GM10266 (cell line): ENCODE results near the gene RFNG.

ENCODE experiments used
- DNase-seq: peaks from one replicate; pipeline ENCODE4 v3.0.0; 2012; ENCODE audit errors: extremely low spot score
- TF ChIP-seq, protein P1 (sequence below): IDR thresholded peaks from 2 replicates; pipeline ENCODE4 v1.5.1; 2012; ENCODE audit warnings: mild to moderate bottlenecking, low read depth; ENCODE audit not compliant: control insufficient read depth, insufficient read depth; ENCODE audit errors: missing control alignments

Gene RFNG

DNA sequence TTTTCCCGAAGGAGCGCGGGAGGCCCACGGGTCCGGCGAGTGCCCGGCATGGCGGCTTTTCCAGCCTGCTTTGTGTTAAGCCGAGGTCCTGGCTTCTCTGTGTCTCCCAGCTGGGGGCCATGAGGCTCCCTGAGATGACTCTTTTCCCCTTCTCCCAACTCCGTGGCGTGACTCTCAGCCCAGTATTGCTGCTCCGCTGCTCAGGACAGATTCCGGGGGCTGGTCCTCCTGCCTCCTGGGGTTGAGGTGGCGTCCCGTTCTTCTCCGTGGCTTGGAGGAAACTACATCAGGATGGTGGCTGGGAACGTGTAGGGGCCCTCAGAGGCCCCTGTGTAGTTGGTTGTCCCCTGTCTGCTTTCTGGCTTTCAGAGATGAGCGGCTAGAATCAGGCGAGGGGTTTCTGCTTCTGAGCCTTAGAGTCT lies 1.0 kb upstream of the RFNG start:
- DNase-seq: no peak
- TF ChIP-seq, protein P1, sequence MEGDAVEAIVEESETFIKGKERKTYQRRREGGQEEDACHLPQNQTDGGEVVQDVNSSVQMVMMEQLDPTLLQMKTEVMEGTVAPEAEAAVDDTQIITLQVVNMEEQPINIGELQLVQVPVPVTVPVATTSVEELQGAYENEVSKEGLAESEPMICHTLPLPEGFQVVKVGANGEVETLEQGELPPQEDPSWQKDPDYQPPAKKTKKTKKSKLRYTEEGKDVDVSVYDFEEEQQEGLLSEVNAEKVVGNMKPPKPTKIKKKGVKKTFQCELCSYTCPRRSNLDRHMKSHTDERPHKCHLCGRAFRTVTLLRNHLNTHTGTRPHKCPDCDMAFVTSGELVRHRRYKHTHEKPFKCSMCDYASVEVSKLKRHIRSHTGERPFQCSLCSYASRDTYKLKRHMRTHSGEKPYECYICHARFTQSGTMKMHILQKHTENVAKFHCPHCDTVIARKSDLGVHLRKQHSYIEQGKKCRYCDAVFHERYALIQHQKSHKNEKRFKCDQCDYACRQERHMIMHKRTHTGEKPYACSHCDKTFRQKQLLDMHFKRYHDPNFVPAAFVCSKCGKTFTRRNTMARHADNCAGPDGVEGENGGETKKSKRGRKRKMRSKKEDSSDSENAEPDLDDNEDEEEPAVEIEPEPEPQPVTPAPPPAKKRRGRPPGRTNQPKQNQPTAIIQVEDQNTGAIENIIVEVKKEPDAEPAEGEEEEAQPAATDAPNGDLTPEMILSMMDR: no peak

DNA sequence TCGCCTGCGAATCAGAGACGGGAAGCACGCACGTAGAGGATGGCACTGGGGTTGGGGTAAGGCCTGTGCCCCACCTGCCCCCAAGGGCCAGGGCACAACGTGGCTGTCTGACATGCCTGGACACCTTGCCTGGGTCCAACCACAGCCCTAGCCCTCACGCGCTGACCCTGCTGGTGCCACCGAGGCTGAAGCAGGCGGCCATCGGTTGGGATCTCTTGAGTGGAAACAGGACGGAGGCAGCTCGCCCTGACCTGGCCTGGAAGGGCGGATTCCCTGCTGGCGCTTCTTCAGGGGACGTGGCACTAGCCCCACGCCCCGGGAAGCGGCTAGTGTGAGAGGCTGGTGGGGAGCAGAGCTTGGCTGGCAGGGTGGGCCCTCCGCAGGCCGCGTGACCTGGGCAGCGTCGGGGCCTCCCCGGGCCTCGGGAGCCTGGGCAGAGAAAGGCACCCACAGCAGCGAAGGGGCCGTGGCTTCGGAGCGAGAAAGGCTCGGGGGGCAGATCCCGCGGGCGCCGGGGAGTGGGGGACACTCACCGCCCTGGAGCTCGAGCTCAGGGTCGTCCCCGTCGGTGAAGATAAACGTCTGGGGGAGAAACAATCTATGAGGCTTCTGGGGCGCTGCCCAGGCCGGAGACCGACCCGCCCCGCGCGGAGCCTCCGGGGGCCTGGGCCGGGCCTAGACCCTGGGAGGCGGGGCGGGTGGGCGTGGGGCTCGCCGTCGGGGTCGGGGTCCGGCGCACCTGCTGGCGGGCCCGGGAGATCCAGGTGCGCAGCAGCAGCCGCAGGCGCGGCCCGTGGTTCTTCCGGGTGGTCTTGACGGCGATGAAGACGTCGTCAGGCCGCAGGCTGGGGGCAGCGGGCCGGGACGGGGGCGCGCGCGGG lies 610 bp downstream of the RFNG start:
- DNase-seq: peak; percentile 64
- TF ChIP-seq, protein P1: no peak

DNA sequence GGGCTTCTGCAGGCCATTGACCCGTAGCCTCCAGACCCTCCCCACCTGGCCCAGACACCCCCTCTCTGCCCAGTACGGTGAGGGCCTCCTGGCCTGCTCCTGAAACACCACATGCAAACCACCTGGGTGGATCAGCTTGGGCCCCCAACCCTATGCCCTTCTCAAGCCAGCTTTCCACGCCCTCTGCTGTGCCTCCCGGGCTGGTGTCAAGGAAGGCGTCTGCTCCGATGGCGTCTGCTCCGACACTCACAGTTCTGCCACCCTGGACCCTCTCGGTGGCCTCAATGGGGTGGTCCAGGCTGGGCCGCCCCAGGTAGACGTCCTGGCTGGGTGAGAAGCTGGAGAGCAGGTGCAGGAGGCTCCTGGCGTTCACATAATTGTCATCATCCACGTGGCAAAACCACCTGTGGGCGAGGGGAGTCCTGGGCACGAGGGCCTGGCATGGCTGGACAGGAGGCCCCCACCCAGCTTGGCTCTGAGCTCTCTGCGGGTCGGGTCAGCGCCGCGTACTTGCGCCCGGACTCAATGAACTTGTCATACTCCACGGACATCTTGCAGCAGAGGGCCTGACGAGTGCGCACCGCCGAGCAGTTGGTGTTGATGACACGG lies 1.4 kb downstream of the RFNG start:
- TF ChIP-seq, protein P1: no peak
- no peak for DNase-seq

DNA sequence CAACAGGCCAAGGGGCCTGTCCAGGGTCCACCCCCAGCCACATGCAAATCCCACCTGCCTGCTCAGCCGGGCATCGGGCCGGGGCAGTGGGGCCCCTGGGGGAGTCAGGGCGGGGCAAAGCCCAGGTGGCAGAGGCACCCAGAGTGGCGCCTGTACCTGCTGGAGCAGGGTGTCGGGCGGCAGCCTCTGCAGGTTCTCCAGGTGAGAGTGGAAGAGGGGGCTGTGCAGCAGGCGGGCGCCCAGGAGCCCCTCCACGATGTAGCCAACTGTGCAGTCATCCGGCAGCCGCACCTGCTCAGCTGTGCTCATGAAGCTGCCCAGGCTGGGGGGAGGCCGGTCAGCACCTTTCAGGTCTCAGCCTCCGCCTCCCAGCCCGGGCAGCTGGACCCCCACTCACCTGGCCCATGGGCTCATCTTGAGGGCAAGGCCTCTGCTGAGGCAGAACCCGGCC lies 2.1 kb downstream of the RFNG start:
- TF ChIP-seq, protein P1: no peak
- DNase-seq: no peak

DNA sequence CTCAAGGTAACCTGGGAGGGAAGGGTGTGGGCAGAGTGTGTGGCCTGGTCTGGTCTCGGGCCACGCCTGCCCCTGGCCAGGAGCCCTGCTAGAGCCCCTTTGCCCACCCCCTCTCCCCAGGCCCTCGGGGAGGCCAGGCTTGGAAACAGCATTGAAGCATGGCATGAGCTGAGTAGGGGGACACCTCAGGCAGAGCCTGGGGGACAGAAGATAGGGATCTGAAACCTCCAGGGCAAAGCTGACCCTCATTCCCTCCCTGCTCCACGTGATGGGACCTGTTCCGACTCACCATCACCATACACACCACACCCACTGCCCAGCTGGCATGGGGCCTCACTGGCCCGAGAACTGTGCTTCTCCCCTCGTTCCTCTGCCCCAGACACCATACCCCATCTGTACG lies 2.5 kb downstream of the RFNG start:
- DNase-seq: no peak
- TF ChIP-seq, protein P1: no peak

DNA sequence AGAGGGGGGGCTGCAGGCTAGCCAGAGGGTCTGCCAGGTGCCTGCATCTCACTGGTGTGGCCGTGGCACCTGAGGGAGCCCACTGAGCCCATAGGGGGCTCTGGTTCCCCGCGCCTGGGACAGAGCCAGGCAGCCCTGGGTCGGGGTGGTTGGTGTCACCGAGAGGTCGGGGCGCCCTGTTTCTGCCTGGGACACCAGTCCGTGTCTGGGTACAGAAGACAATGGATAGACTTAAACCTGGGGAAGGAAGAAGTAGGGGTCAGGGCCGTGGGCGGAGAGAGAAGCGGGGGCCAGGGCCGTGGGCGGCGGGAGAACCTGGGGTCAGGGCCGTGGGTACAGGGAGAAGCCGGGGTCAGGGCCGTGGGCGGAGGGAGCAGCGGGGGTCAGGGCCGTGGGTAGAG lies 3.0 kb downstream of the RFNG start:
- no peak for DNase-seq
- TF ChIP-seq, protein P1: no peak
